ENCODE data around the gene CADM2.

CADM2 gene

DNA sequence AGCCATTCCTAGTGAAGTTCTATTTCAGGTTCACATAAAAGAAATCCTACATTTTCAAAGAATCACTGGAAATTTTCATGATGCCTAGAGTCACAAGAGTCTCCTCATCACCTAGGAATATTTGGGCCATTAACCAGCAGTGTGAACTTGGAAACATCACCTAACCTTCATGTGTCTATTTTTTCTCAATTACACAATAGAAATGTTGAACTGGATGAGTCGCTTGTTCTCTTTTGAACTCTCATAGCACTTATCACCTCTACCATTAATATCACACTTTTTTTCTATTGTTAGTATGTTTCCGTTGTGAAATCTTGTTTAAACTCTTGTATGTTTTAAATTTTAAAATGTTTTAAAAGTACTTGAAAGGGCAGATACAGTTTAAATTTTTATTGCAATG, 371.3 kb downstream of the CADM2 start:
- no peak for DNase-seq

DNA sequence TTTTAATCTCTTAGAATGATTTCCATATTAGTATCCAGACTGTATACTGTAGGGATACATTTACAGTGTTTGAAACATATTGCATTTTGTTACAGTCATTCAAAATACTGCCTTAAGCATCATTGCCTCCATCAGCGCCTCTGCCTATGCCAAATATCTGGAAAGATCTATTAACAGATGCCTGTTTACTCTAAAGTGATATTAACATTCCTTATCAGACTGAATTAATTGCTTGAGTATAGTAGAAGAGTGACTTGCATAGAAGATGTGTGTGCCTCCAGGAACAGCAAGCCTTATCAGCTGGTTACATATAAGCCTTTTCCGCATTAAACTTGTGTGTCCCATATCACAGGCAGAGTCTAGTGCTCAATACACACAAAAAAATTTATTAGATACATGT, 379.1 kb downstream of the CADM2 start:
- no peak for DNase-seq

DNA sequence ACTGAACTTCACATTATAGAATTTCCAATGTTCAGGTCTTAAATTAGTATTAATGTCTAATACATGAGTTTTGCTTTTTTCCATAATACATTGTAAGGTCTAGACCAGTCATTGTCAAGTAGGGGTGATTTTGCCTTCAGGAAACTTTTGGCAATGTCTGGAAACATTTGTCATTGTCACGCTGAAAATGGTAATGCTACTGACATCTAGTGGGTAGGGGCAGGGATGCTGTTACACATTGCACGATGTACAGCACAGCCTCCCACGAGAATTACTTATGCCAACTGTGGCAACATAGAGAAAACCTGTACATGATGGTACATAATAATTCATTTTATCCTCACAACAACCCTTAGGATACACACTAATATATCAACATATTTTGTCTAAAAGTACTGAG, 384.1 kb downstream of the CADM2 start:
- DNase-seq, result peak in 2 of 14 donors; percentile 3 to 38

DNA sequence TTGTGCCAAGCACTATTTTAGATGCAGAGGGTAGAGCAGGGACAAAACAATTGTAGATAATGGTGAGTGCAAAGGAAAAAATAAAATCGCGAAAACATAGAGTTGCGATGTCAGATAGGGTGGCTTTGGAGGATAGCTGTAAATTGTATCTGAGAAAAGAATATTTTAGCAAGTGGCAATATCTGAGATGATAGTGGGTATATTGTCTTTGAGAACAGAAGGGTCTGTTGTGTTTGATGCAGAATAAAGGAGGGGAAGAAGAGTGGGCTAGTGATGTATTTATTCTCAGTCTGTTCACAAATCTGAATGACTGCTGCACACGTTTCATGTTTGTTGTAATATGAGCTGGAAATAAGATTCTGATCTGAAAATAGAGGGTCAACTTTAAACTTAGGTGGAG, 396.8 kb downstream of the CADM2 start:
- DNase-seq, result no peak

DNA sequence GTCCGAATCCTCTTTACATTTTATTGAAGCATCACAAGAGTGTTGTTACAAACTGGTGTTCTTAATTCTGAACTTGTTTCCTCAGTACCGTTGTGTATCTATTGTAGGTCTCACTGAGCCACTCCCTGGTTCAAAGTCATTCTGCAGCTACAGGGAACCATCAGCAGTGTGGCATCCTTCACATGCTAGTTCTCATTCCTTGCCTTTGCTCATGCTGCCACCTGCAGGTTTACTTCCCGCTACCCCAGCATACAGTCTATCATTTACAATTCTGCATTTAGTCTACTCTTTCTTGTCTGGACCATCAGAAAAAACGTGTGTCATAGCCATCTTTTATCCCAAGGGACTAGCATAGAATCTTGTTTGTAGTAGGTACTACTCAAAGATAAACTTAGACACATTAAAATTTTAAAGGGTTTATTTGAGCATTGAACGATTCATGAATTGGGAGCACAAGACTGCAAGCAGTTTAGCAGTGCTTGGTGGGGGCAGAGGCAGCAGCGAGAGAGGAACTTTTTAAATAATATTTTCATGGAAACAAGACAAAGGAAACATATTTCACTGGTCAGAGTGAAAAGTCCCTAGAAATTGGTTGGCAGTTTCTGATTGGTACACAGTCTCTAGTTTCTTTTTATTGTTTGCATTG, 402.1 kb downstream of the CADM2 start:
- peak in 12 of 14 donors; percentile 2 to 73 (median 38) for DNase-seq

DNA sequence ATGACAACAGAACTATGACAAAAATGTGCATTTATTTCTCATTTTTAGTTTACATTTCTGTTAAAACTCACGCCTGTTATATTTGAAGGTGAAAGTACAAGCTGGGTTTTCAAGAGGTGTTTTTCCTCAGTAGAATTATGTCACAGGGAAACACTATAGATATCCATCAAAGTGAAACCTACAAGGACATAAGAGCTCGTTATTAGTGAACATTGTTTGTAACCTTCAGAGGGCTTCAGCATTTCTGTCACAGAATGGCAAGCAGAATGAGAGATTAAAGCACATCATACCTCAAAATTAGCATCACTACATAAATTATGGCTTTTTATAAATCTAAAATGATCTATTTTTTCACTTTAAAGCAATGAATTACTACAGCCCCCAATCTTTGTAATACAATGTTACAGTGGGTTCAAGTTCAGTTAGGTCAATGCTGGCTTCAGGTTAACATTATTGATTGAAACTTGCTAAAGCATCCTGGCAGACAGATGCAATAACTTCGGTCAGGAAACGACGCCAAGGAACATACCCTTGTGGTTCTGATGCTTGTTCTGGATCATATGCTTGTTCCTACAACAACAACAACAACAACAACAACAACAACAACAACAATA, 405.6 kb downstream of the CADM2 start:
- no peak for DNase-seq

DNA sequence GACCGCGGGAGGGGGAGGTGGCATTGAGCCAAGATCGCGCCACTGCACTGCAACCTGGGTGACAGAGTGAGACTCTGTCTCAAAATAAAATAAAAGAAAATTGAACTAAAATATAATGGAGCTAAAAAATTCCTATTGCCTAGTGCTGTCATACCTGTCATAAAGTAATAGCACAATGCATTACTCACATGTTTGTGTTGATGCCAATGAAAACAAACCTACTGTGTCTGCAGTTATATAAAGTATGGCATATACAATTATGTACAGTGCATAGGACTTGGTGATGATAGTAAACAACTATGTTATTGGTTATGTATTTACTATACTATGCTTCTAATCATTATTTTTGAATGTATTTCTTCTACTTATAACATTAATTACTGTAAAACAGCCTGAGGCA, 411.6 kb downstream of the CADM2 start:
- DNase-seq, result no peak

DNA sequence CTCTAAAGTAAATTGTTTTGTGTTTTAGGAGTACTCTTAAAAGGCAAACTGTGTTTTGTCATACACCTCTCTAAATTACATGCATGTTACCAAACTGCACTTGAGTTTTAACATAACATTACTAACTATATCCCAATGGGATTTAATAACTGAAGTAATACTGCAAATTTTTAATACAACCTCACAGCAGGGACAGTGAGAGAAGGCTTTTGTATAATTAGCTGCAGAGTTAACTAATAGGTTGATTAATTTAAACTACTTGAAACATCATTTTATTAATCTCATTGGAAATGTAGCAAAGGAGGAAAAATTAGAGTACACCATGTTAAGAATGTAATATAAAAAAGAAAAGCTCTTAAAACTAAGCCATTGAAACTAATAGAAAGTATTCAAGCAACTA, 417.3 kb downstream of the CADM2 start:
- DNase-seq, result no peak

DNA sequence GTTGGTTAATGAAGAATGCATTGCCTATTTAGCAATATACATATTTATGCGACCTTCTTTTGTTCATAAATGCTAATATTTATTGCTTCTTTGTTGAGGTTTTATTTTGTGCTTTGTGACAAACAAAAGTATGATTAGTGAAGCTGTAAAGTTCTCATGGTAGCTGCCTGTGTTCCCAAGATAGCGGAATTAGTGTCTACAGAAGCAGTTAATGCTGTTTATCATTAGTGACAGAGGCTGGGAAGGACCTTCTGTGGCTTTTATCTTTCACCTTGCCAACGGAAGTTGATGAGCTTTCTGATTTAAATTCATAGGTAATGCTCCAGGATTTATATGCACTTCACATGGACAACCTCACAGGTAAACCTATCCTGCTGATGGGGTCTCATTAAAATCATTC, 418.3 kb downstream of the CADM2 start:
- no peak for DNase-seq

DNA sequence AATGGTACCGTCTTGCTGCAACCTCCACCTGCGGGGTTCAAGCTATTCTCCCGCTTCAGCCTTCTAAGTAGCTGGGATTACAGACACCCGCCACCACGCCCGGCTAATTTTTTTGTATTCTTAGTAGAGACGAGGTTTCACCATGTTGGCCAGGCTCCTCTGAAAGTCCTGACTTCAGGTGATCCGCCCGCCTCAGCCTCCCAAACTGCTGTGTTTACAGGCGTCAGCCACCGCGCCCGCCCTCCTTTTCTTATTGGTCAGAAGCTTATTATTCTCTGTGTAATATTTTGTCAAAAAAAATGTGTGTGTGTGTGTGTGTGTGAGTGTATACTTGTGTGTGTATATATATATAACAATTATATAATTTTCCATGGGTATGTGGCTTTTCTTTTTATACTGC, 425.6 kb downstream of the CADM2 start:
- DNase-seq, result no peak

DNA sequence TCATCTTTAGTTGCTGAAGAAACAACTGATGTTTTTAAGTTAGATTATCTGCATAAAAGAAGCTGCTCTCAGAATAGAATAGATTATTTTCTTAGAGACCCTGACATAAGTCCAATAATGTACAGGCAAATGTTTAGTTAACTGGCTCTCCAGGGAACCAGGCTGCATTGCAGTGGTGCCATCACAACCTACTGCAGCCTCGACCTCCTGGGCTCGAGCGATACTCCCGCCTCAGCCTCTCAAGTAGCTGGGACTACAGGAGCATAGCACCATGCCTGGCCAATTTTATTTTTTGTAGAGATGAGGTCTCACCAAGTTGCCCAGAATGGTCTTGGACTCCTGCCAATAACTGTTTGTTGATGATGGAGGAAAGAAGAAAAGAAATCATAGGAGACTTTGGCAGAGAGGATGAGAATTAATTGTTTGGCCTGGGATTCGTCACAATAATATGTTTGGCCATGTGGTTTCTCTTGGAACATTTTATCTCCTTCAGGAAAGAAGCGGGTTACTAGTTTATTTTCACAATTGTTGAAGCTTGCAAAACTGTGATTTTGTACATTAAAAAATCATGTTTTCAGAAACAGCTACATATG, 429.2 kb downstream of the CADM2 start:
- peak in 2 of 14 donors; percentile 1 to 80 for DNase-seq

DNA sequence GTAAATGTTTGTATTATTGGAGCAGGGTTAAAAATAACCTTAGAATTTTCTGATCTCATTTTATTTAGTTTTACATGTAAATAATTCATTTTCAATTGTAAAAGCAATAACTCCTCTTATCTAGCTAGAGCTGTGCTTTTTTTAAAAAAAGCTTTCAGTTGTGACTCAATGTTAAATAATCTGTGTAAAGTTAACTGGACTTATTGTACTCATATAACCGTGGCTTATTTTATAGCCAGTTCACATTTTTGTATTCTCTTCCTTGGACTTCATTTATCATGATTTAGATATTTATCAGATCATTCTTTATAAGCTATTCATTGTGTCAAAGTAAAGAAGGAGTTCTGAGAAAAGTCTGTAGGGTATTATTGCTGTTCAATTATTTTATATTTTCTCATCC, 435.6 kb downstream of the CADM2 start:
- DNase-seq, result no peak

DNA sequence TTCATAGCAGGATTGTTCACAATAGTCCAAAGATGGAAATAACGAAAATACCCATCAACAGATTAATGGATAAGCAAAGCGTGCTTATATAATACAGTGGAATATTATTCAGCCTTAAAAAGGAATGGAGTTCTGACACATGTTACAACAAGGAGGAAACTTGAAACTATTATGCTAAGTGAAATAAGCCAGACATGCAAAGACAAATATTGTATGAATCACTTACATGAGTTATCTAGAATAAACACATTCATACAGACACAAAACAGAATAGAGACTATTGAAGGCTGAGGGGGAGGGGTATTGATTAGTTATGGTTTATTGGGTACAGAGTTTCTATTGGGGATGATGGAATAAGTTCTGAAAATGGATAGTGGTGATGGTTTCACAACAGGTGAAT, 438.6 kb downstream of the CADM2 start:
- DNase-seq, result no peak

DNA sequence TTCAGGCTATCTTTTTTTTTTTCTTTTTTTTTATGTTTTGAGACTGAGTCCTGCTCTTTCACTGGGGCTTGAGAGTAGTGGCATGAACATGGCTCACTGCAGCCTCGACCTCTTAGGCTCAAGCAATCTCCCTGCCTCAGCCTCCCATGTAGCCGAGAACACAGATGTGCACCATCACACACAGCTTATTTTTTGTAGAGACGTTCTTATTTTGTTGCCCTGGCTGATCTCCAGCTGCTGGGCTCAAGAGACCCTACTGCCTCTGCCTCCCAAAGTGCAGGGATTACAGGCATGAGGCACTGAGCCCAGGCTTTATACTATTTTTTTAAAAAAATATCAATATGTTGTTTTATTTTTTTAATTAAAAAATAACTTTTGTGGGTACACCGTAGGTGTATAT, 467.3 kb downstream of the CADM2 start:
- DNase-seq, result no peak

DNA sequence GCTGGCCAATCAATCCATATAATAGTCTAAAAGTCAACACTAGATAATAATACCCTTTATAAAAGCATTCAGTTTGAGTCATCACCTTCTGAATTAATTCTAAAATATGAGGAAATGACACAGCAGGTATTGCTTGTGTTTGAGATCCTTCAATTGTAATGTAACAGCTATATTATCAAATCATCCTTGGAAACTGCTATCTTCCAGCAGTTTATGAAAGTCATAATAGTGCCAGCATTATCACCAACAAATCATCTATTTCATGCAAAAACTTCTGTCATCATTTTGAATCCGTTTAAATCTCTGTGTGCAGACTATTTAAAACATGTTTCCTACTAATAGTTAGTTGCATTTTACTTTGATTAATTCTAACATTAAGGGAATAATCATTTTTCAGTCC, 468.7 kb downstream of the CADM2 start:
- DNase-seq, result no peak

DNA sequence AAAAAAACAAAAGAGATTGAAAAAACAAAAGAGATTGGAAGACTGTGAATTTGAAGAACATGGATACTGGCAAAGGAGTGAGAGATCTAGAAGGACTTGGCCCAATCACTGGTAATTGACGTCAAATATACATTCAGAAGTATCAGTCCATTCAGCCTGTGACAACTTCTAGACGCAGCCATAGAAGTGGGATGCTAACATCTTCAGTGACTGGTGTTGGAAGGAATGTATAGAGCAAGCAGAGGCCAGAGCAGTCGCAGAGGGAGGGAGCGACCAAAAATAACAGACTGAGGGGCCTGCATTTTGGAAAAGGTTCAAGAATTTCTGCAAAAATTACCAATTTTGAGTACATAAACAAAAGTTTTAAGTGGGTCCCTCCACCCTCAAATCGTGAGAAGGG, 473.3 kb downstream of the CADM2 start:
- DNase-seq, result no peak

DNA sequence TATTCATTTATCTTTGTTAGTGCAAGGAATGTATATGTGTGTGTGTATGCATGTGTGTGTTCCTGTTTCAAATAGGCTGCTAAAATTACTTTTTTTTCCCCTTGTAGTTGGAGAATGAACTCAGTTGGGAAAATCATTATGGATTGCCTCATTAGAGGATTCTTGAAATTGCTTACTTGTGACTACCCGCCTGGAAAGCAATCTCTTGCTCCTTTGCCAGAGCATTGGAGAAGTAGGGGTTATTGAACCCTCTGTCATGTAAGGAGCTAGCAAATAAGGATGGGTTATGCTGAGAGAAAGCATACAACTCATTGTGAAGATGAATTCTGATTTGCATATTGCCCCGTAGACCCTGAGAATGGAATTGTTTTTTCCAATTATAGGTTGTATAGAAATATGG, 474.5 kb downstream of the CADM2 start:
- no peak for DNase-seq

DNA sequence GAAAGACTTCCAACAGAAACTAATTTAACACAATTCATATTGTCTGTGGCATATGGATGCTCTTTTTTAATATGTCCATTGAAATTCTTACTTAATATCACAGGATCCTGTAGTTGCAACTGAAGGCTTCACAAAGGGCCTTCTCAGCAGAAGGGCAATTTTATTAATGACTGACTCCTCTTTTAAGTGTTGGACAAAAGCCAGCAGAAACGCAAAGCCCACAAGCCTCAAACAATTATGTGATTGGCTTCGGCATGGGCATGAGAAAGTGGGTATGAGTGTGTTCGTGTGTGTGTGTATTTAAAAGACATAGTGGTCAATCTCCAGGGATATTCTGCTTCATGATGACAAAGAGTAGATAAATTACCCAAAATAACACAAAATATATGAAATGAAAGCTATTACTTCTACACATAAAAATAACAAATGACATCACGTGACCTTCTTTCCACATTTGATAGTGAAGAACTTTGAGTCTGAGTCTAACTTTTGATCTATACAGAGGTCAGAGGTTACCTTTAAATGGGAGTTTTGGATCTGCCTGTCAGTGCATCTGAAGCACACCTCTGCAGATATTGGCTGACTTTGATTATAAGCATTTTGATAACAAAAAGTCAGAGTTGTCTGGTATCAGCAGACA, 496.9 kb downstream of the CADM2 start:
- DNase-seq, result no peak

DNA sequence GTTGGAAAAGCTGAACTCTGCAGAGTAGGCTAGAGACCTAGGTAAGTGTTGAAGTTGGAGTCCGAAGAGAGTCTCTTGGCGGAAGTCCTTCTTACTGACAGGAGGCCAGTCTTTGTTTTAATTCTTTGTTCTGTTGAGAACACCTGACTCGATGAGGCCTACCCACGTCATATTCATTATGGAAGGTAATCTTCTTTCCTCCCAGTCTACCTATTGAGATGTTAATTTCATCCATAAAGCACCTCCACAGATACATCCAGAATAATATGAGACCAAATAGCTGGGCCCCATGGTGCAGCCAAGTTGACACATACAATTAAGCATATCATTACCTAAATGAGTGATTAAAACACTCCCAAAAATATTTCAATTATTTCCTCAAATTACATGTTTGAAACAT, 515.5 kb downstream of the CADM2 start:
- no peak for DNase-seq

DNA sequence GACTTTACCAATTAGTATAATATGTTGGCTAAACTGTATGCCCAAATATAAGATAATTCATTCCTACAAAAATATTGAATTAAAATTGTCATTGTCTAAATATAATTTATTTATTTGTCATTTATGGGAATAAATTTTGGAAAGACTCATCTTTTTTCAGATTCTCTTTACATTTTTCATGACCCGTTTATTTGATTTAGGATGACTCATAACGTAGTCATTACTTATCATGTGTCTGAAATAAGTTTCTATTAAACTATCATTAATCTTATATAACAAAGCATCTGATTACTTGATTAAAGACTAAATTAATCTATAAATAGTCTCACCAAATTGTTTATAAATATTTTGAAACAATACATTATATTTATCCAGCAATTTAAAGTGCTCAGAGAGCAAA, 516.6 kb downstream of the CADM2 start:
- DNase-seq, result no peak

DNA sequence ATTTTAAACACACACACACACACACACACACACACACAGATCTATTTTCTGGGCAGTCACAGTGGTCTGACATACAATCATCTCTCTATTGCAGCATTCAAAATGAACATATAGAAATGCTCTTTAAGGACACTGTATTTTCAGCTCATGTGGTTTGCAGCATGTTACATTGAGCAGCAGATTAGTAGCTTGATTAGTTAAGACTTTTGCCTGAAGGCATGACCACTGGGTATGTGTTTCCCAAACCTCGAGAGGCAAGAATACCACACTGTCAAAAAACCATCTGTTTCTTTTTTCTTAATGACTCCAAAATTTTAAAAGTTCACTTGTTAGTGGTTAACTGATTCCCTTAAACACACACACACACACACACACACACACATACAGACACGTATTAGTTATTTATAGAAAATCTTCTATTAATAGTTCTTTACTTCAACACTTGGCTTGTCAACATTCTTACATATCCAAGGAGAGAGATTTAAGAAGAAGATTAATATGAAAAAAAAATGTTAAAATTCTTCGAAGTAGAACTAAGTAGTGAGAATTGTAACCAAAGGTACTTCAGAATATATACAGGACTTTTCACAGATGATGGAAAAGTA, 518.2 kb downstream of the CADM2 start:
- DNase-seq, result no peak

DNA sequence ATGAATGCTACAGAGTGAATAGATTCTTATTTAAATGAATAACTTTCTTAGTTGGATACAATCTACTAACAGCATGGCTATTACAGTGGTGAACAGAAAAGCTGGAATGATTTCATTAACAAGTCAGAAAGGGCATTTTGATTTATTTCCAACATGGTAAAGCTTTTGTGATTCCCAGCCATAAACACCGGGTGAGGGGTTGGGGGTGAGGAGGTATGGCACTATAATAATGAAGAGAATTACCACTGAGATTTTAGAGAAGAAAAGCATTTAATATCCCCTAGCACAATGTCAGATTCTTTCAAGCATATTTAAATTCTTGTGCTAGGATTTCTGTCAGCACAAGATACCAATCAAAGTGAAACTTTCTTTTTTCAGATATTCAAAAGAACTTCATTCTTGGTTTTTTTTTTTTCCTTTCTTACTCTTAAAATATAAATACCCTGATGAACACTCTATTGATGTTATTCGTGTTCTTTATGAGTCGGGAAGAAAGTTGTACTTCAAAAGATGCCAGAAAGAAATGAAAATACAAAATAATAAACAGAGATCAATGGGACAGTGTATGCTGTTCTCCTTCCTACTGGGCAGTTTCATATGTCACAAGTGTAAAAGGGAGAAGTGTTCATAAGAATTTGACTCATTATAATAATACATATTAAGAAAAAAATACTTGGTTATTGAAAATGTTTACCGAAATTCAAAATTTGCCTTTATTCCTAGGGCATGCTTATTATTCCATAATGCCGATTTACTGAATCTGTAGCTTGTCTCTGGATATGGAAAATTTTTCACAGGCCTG, 522.8 kb downstream of the CADM2 start:
- DNase-seq, result no peak

DNA sequence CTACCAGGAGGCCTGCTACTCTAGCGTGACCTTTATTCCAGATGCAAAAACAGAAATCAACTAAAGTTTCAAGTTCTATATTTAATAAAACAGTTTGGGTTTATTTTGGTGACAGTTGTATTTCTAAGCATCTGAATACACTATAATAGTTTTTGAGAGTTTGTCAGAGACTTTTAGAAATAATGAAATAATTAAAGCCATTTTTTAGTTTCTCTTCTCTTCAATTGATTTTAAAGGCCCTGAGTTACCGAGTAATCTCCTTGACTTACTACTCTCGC, 523.4 kb downstream of the CADM2 start:
- no peak for DNase-seq

Measured in C1 segment of cervical spinal cord (tissue), 14 donors.